NCI-H2196 treated with DMSO at 0.1 percent for 48 hours (cell line): ENCODE measurements around the gene NLRP1.
"Not testable (repeated sequence)": the region's sequence is repeated elsewhere in the genome, so short reads cannot be mapped to it uniquely, and the experiment has no call there.

Experiments
- DNase-seq: peaks from one replicate; lab custom pipeline; 2025; ENCODE audit not compliant: unreplicated experiment; lab: John Stamatoyannopoulos, UW

Gene NLRP1

GRCh38 chr17:5587438-5588032, 3.2 kb upstream of the NLRP1 start:
- DNase-seq, result peak; percentile 27

GRCh38 chr17:5585836-5586521, 1.7 kb upstream of the NLRP1 start:
- peak; percentile 27 for DNase-seq

GRCh38 chr17:5585287-5585794, 1.0 kb upstream of the NLRP1 start:
- DNase-seq, result no peak

GRCh38 chr17:5583426-5584382, 605 bp downstream of the NLRP1 start:
- DNase-seq, result no peak

DNA sequence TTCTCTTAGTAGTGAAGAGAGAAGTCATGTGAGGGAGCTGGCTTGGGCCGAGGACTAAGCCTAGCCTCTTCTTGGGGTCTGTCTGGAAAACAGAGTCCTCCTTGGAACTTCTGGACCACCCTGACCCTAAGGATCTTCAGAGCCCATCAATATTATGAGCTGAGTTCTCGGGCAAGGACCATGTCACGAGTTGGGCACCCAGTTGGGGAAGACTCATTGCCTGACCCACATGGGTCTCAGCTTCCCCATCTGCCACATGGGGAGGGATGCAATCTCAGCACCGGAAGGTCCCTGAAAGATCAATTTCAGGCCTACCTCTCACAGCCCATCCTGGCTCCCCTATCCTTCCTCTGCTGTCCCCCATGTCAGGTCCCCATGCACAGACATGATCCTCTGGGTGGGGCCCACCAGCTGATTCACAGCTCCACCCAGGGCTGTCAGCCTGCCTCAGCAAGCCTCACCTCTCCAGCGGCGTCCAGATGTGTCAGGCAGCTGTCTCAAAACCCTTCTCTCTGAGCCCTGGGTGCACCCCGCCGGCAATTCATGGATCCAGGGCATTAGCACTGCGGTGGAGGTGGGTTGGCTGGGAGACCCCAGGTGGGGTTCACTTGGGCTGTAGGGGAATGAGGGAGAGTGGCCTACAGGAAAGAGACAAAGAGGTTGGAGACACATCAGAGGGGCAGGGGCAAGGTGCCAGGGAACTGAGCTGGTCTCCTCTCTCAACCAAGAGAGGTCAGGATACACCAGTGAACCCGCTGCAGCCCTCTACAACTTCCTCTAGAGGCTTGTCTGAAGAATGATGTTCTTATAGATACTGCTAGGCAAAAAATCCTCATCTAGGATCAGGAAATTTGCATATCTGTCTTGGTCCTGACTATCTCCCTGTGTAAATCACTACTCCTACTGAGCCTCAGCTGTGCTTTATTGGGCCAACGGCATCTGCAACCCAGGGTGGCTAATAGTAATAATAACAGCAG, 1.8 kb downstream of the NLRP1 start:
- DNase-seq, result no peak

GRCh38 chr17:5581655-5582054, 2.7 kb downstream of the NLRP1 start:
- no peak for DNase-seq

DNA sequence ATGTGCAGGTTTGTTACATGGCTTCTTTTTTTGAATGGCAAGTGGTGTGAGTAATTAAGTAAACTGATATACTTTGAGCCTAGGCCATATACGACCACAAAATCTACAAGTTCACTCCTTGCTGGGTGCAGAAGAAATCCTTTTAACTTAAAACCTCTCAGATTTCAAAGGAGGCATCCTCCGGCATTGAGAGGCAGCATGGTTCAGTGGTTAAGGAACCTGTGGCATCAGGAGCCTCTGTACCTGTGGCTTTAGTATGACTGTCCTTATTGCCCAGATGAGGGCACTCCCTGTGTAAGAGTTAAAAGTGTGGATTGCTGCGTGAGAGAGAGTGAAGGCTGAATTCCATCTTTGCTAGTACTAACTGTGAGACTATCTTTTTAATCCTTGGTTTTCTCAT, 3.3 kb downstream of the NLRP1 start:
- no peak for DNase-seq

DNA sequence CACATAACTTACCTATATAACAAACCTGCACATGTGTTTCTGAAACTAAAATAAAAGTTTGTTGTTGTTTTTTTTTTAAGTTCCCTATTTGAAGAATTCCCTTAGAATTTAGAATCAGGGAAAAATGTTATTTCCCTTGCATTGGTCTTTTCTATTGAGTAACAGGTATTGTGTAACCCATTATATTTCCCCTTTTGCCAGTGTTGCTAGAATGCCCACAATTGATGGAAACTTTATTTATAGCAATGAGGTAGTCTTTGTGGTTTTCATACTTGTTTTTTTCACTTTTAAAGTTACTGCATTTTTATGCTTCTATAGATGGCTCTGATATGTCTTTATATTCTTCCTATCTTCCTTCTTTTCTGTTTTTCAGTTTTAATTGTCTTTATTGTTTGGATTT, 3.9 kb downstream of the NLRP1 start:
- DNase-seq, result no peak

DNA sequence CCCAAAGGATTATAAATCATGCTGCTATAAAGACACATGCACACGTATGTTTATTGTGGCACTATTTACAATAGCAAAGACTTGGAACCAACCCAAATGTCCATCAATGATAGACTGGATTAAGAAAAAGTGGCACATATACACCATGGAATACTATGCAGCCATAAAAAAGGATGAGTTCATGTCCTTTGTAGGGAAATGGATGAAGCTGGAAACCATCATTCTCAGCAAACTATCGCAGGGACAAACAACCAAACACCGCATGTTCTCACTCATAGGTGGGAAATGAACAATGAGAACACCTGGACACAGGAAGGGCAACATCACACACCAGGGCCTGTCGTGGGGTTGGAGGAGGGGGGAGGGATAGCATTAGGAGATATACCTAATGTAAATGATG, 5.5 kb downstream of the NLRP1 start:
- DNase-seq, result not testable (repeated sequence)

GRCh38 chr17:5573017-5573416, 11.3 kb downstream of the NLRP1 start:
- not testable (repeated sequence) for DNase-seq

DNA sequence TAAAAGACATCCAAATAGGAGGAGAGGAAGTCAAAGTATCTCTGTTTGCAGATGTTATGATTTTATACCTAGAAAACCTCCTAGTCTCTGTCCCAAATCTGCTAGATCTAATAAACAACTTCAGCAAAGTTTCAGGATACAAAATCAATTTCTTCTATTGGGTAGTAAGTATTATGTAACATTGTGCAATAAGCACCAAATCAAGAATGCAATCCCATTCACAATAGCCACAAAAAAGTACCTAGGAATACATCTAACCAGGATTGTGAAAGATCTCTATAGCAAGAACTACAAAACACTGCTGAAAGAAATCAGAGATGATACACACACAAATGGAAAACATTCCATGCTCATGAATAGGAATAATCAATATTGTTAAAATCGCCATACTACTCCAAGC, 13.0 kb downstream of the NLRP1 start:
- DNase-seq, result no peak

DNA sequence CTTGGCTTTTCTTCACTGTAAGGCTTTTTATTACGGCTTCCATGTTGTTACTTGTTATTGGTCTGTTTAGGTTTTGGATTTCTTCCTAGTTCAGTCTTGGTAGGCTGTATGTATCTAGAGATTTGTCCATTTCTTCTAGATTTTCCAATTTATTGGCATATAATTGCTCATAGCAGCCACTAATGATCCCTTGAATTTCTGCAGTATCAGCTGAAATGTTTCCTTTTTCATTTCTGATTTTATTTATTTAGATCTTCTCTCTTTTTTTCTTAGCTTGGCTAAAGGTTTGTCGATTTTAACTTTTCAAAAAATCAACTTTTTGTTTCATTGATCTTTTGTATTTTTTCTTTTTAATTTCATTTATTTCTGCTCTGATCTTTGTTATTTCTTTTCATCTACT, 18.5 kb downstream of the NLRP1 start:
- no peak for DNase-seq

DNA sequence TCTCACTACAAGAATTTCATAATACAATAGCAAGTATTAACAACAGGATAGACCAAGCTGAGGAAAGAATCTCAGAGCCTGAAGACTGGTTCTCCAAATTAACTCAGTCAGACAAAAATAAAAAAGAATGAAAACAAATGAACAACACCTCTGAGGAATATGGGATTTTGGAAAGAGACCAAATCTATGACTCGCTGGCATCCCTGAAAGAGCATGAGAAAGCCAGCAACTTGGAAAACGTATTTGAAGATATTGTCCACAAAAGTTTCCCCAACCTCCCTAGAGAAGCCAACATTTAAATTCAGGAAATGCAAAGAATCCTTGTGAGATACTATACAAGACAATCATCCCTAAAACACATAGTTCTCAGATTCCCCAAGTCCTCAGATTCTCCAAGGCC, 20.9 kb downstream of the NLRP1 start:
- DNase-seq, result no peak

GRCh38 chr17:5562661-5563360, 21.5 kb downstream of the NLRP1 start:
- DNase-seq, result no peak

- no peak for DNase-seq
These were observed 22.4 kb downstream of the NLRP1 start for GRCh38 chr17:5561736-5562571.

DNA sequence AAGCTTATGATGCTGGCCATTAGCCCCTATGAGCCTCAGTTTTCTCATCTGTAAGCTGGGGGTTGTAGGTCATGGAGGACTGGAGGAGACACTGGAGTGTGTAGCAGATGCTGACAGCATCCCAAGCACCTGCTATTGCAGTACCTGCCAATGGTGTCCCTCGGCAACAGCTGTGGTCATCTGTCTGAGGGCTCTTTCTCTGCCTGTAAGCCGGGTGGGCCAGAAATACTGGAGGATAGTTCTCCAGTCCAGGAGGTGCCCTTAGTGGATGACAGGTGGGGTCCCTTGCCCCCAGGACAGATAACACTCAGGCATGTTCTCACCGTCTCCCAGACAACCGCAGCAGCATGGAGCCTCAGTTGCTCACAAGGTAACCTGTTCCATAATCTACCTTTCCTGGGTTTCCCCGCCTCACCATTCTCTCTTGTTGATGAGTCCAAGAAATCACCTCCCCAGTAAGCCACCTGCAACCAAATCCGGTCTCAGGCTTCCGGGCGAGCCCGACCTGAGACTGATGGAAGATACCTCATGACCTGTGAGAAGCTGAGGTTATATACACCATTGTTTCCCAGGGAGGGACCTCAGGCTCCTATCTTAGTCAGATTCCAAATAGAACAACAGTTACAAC, 23.8 kb downstream of the NLRP1 start:
- DNase-seq, result no peak

DNA sequence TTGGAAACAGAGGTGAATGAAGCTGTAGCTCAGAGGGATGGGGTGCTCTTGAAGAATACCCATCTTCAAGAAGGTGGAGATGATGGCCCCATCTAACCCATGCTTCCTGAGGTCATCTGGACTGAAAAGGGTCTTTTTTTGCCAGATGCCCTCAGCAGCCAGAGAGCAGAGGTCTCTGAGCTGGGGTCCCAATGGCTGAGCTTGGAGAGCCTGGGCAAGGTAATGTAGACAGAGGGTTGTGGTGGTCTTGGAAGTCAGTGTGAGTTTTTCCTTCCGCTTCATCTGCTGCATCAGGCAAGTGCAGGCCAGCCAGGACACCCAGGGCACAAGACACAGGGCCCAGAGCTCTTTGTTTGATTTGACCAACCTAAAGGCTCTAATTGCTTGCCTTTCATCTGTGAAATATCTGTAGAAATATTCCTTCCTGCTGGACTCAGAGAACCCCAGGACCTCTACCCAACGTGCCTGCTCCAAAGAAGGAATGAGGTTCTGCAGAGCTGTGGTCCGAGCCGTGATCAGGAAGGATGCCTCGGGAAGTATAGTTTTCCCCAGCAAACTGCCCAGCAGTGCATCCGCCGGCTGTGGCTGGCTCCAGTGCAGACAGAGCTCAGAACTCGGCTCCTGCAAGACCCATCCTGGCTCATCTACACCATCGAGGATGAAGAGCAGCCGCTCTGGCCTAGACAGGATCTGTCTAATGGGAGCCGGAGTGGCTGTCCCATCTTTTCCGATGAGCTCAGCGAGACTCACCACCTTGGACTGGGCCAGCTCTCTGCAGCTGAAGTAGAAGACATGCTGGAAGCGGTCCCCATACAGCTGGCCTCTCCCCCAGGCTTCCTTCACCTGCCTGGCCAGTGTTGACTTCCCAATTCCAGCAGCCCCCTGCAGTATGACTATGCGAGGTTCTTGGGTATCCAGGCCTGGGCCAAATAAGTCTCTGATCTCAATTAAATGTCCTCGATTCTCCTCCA, 25.2 kb downstream of the NLRP1 start:
- no peak for DNase-seq
